A673 (cell line): ENCODE measurements around the gene YBX2.

ENCODE experiments used
- CTCF ChIP-seq: fragments of 300-800, 200-600 bp; sonication (generic); conservative IDR thresholded peaks from 2 replicates; pipeline ENCODE4 v1.5.1; 2017; ENCODE audit warnings: low read depth, mild to moderate bottlenecking, antibody characterized with exemption, low read length, moderate library complexity, mixed read lengths
- EZH2 ChIP-seq: fragments of 200-600 bp; sonication (generic); IDR thresholded peaks from 2 replicates; pipeline ENCODE4 v1.6.1; 2017; ENCODE audit warnings: borderline replicate concordance, low read depth, mild to moderate bottlenecking, mixed read lengths, antibody characterized with exemption, low read length; ENCODE audit not compliant: poor library complexity, severe bottlenecking

DNA sequence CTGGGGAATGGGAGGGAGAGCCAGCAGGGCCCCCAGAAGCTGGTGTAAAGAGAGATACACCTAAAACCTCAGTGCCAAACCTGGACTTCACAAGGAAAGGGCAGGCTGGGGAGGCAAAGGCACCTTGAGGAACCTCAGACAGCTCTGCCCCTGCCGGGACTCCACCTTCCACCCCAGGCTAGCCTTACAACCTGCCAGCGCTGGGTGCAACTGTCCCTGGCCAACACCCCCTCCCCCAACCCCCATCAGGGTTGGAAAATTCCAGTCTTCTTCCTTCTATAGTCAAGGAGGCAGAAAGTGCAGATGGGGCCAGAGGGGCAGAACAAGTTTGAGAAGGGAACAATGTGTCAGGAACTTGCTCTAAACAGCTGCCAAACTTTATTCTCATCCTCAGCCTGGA is 2.2 kb downstream of the YBX2 start:
- TF ChIP-seq EZH2 (no peak), CTCF (no peak)
